B cell (primary cell): ENCODE data around the gene PRKCB. TPM values are rescaled to one million over a fixed set of nuclear protein-coding genes. Genes with fewer than 3 reads are reported as not detected.

ENCODE experiments used
- ATAC-seq: fragments of 200-7000 bp; cut with Tn5 transposase; one replicate; pipeline ENCODE4 v1.10.0; 2021; ENCODE audit warnings: low read depth, mild to moderate bottlenecking, moderate number of reproducible peaks, moderate library complexity
- CTCF ChIA-PET: fragments of 350-600 bp; sonication (Branson Sonifier 250); formaldehyde crosslinking; loops from one replicate; lab custom pipeline; 2021; ENCODE audit warnings: antibody characterized with exemption, inconsistent platforms; lab: Charles Lee
- POLR2A ChIA-PET: fragments of 350-600 bp; sonication (Branson Sonifier 250); formaldehyde crosslinking; loops from one replicate; lab custom pipeline; 2021; ENCODE audit warnings: antibody characterized with exemption; lab: Charles Lee
- DNase-seq: peaks from one replicate; pipeline ENCODE4 v3.0.0; 2013
- H2AFZ ChIP-seq: 2 replicates; pipeline ENCODE4 v1.6.1; 2012; ENCODE audit warnings: mild to moderate bottlenecking, low read depth, low read length; ENCODE audit not compliant: insufficient read depth, poor library complexity, severe bottlenecking
- H3K27ac ChIP-seq, 2 donors: 1 replicate in 1 of 2; 2 replicates in 1 of 2; pipeline ENCODE4 v1.5.1; 2012 to 2013; ENCODE audit warnings: low read length in 2 of 2, mild to moderate bottlenecking in 2 of 2, moderate library complexity in 1 of 2
- H3K27me3 ChIP-seq, 4 experiments: fragments of 200-600 bp in 1 of 4; sonication (generic) in 1 of 4; replicated peaks in 1 of 4; 1 replicate in 2 of 4; 2 replicates in 2 of 4; pipeline versions ENCODE4 v1.6.1 to v1.7.0; 2013 to 2016; ENCODE audit warnings: low read length in 3 of 4, mild to moderate bottlenecking in 2 of 4, mixed read lengths in 1 of 4, moderate library complexity in 1 of 4; ENCODE audit not compliant: insufficient read depth in 4 of 4, control insufficient read depth in 3 of 4; ENCODE audit errors: control extremely low read depth in 1 of 4
- H3K36me3 ChIP-seq, 2 experiments: replicated peaks in 1 of 2; 1 replicate in 1 of 2; 2 replicates in 1 of 2; pipeline versions ENCODE4 v1.6.1 to v1.7.1; 2013; ENCODE audit warnings: low read length in 1 of 2; ENCODE audit not compliant: insufficient read depth in 2 of 2, control insufficient read depth in 1 of 2; ENCODE audit errors: control extremely low read depth in 1 of 2, extremely low read depth in 1 of 2
- H3K4me1 ChIP-seq, 2 donors: fragments of 200-600 bp in 1 of 2; sonication (generic) in 1 of 2; 1 replicate in 1 of 2; 2 replicates in 1 of 2; pipeline versions ENCODE4 v1.5.1 to v1.6.1; 2013 to 2017; ENCODE audit warnings: low read length in 2 of 2; ENCODE audit not compliant: control insufficient read depth in 2 of 2, insufficient read depth in 2 of 2
- H3K4me2 ChIP-seq: replicated peaks from 2 replicates; pipeline ENCODE3; 2012; ENCODE audit warnings: mild to moderate bottlenecking, low read depth, low read length; ENCODE audit not compliant: poor library complexity, severe bottlenecking
- H3K4me3 ChIP-seq, 5 experiments: fragments of 200-600 bp in 1 of 5; sonication (generic) in 1 of 5; 1 replicate in 3 of 5; 2 replicates in 2 of 5; pipeline versions ENCODE4 v1.5.1 to v1.7.0; 2011 to 2016; ENCODE audit warnings: low read length in 4 of 5, mild to moderate bottlenecking in 4 of 5, low read depth in 2 of 5, control low read depth in 1 of 5, moderate library complexity in 1 of 5; ENCODE audit not compliant: insufficient read depth in 1 of 5; ENCODE audit errors: control extremely low read depth in 1 of 5, extremely low read depth in 1 of 5
- H3K79me2 ChIP-seq: fragments of 200-600 bp; sonication (generic); one replicate; pipeline ENCODE4 v1.6.0; 2016; ENCODE audit warnings: low read length; ENCODE audit not compliant: control insufficient read depth, insufficient read depth
- H3K9ac ChIP-seq: fragments of 200-600 bp; sonication (generic); 2 replicates; pipeline ENCODE4 v1.6.1; 2017; ENCODE audit warnings: mild to moderate bottlenecking, low read length, moderate library complexity
- H3K9me3 ChIP-seq, 3 donors: one replicate each; pipeline versions ENCODE4 v1.6.1 to v1.7.1; 2013; ENCODE audit warnings: low read length in 2 of 3; ENCODE audit not compliant: control insufficient read depth in 2 of 3, insufficient read depth in 1 of 3; ENCODE audit errors: control extremely low read depth in 1 of 3
- H4K20me1 ChIP-seq: 2 replicates; pipeline ENCODE4 v1.6.0; 2012; ENCODE audit warnings: mild to moderate bottlenecking, low read length; ENCODE audit not compliant: insufficient read depth, control insufficient read depth, poor library complexity, severe bottlenecking
- H3K27ac Mint-ChIP-seq: one replicate; pipeline ENCODE4 v1.8.0; 2021; ENCODE audit warnings: mixed read lengths
- H3K27me3 Mint-ChIP-seq: one replicate; pipeline ENCODE4 v1.8.0; 2021; ENCODE audit warnings: mixed read lengths
- H3K4me1 Mint-ChIP-seq: one replicate; pipeline ENCODE4 v1.8.0; 2021; ENCODE audit warnings: mixed read lengths
- H3K4me3 Mint-ChIP-seq: one replicate; pipeline ENCODE4 v1.8.0; 2021; ENCODE audit warnings: mixed read lengths
- H3K9me3 Mint-ChIP-seq: one replicate; pipeline ENCODE4 v1.8.0; 2022; ENCODE audit warnings: mixed read lengths; ENCODE audit not compliant: insufficient read depth
- CTCF ChIP-seq: fragments of 200-600 bp; IDR thresholded peaks from one replicate; pipeline ENCODE4 v1.8.0; 2022; ENCODE audit warnings: antibody characterized with exemption, mild to moderate bottlenecking
- EZH2 ChIP-seq: IDR thresholded peaks from 2 replicates; pipeline ENCODE4 v1.6.1; 2012; ENCODE audit warnings: borderline replicate concordance, low read depth, mild to moderate bottlenecking, moderate library complexity, low read length; ENCODE audit not compliant: insufficient read depth, poor library complexity, severe bottlenecking
- WGBS: methylation state at CpG from one replicate; pipeline ENCODE4 v1.1.5; 2013; ENCODE audit warnings: missing lambda C conversion rate; ENCODE audit not compliant: insufficient coverage; 5-methylcytosine and 5-hydroxymethylcytosine counted together
- intact Hi-C: fragments of 100-400 bp; cut with micrococcal nuclease; formaldehyde crosslinking; loops from one replicate; pipeline ENCODE4 v1.10.0; 2022
- polyA plus RNA-seq: library from polyadenylated mRNA; depleted of rRNA; stranded (reverse); fragments of >200 nt; gene quantifications from 2 replicates; pipeline ENCODE4 v1.2.3, GENCODE V29; 2012
- total RNA-seq, 2 donors: library from RNA; stranded (reverse); fragments of 120-200 nt in 1 of 2; gene quantifications; 1 replicate in 1 of 2; 2 replicates in 1 of 2; pipeline versions ENCODE4 v1.2.3 to v1.2.4, GENCODE V29; 2013 to 2022

The PRKCB gene
- total and polyA plus RNA-seq, 2 donors (not counting 1 experiment from before 2014, with no cell fraction given): 106 to 373 TPM

DNA sequence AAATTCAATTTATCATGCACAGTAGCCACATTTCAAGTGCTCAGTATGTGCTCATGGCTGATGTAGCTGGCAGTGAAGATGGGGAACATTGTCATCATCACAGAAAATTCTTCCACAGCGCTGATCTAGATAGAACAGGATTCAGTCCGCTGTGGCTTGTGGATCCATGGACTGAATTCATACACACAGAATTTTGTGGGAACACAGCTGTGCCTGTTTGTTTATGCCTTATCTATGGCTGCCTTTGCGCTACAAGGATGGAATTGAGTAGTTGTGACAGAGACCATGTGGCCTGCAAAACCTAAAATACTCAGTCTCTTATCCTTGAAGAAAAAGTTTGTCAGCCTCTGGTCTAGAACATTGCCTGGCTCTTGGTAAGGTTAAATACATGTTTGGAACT lies 128.4 kb downstream of the PRKCB start:
- intact Hi-C loops: no loop called here
- TF ChIP-seq EZH2: no peak
- TF ChIP-seq CTCF: no peak
- H3K36me3 ChIP-seq: peaks cover 2 to 46% of the 10 kb centered on the region in 2 experiments
- DNase-seq (no peak), ATAC-seq (no peak)
- H3K27ac ChIP-seq: no peak overlapping the region
- peaks cover 99% of the 10 kb centered on the region for H3K79me2 ChIP-seq
- Mint-ChIP-seq H3K4me1 (peaks cover 88% of the 10 kb centered on the region), H3K27me3 (no peaks in the 10 kb centered on the region), H3K4me3 (no peak overlapping the region), H3K27ac (no peak overlapping the region), H3K9me3 (no peaks in the 10 kb centered on the region)
- H3K9ac ChIP-seq: no peak overlapping the region
- H2AFZ ChIP-seq: no peak overlapping the region
- ChIA-PET POLR2A (no interaction called here), CTCF (interaction anchor here (0.8 to 0.9 kb wide), 2 partner anchors 46 to 72 kb away, joined by 3 read pairs; no protein-coding TSS in a partner anchor)
- WGBS: 100% methylated on average over 2 of the region's 3 CpGs
- H3K4me1 ChIP-seq: peaks cover 71 to 73% of the 10 kb centered on the region in 2 donors
- H3K27me3 ChIP-seq: no peaks in the 10 kb centered on the region
- H3K9me3 ChIP-seq: no peaks in the 10 kb centered on the region
- H3K4me2 ChIP-seq: no peak overlapping the region
- peaks cover 28% of the 10 kb centered on the region for H4K20me1 ChIP-seq
- no peak overlapping the region for H3K4me3 ChIP-seq

GRCh38 chr16:23965137-23965733 lies 129.5 kb downstream of the PRKCB start:
- Histone ChIP-seq H3K27ac (peak overlapping the region in 1 of 2 donors; percentile 66), H4K20me1 (peaks cover 39% of the 10 kb centered on the region), H3K4me3 (no peak overlapping the region), H2AFZ (no peak overlapping the region), H3K4me2 (no peak overlapping the region), H3K36me3 (peaks cover 2 to 55% of the 10 kb centered on the region in 2 experiments), H3K79me2 (peaks cover 100% of the 10 kb centered on the region), H3K9me3 (no peaks in the 10 kb centered on the region), H3K27me3 (no peaks in the 10 kb centered on the region), H3K9ac (no peak overlapping the region), H3K4me1 (peaks cover 68 to 71% of the 10 kb centered on the region in 2 donors)
- H3K9me3 Mint-ChIP-seq: no peaks in the 10 kb centered on the region
- H3K27ac Mint-ChIP-seq: peak overlapping the region; percentile 85
- ChIA-PET CTCF (interaction anchor here (0.6 to 3.9 kb wide), 5 partner anchors 13 to 591 kb away, joined by 3 to 15 read pairs (median 3); no protein-coding TSS in a partner anchor), POLR2A (interaction anchor here (0.9 to 2.0 kb wide), 2 partner anchors 13 to 102 kb away, joined by 3 to 8 read pairs; no protein-coding TSS in a partner anchor)
- H3K4me1 Mint-ChIP-seq: peaks cover 88% of the 10 kb centered on the region
- TF ChIP-seq EZH2 (no peak), CTCF (no peak)
- no peak for ATAC-seq
- intact Hi-C loops: no loop called here
- H3K4me3 Mint-ChIP-seq: no peak overlapping the region
- WGBS: 100% methylated on average over 2 of the region's 6 CpGs
- H3K27me3 Mint-ChIP-seq: no peaks in the 10 kb centered on the region
- DNase-seq: no peak
